ENCODE results near the gene YWHAH.

The YWHAH gene

DNA sequence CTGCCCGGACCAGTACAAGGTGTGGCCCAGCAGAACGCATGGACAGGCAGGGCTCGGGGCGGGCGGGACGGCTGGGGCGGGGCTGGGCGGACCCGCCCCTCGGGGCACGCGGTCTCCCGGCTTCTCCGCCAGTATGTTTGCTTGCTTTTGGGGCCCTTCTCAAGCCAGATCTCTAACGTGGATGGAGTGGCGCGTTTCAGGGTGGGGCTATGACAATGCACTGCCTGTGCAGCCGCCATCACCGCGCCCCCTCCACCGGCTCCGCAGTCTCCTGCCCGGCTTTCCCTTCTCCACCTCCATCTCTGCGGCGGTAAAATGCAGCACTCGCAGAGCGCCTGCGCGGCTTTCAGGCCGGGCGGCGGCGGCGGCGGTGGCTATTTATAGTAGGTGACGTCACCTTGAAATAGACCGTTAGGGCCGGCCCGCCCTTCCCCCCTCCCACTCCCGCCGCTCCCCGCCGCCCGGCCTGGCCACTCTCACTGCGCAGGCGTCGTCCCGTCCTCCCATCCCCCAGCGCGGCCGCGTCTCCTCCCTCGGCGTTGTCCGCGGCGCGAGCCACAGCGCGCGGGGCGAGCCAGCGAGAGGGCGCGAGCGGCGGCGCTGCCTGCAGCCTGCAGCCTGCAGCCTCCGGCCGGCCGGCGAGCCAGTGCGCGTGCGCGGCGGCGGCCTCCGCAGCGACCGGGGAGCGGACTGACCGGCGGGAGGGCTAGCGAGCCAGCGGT, at the start of gene YWHAH:
Gene YWHAH (plus strand): TSS at position 558 of the 722 bp plus-strand sequence. CDS start 199 bp downstream, outside the sequence.
- DNase-seq, result peak; percentile 65

DNA sequence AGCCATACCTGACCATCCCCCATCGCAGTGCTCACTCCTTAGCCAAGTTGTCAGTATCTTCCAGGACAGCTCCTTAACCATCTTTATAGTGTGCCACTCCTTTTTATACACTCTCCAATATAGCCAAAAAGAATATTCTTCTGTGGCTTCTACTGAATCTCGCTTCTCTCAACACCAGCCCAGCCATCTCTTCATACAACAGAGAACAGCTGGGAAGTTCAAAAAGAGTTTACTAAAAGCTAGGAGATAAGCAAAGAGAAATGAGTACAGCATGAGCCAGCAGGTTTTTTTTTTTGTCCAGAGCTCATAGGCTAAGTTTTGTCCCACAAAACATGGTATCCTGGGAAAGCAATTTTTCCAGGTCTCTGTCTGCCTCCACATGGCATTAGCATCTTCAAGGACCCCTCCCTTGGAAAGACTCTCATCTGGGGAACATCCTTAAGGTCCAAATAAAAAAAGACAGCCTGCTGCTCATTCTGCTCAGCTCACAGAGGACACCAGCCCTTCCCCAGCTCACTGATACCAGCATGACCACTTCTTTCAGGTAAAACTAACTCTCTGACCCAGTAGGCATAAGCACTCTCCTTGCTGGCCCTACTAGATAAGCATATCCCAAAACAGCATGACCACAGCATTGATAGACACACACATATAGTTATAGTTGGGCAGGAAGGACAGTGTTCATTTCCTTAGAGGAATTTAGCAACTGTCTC, 48.8 kb upstream of the YWHAH start:
- DNase-seq, result no peak

DNA sequence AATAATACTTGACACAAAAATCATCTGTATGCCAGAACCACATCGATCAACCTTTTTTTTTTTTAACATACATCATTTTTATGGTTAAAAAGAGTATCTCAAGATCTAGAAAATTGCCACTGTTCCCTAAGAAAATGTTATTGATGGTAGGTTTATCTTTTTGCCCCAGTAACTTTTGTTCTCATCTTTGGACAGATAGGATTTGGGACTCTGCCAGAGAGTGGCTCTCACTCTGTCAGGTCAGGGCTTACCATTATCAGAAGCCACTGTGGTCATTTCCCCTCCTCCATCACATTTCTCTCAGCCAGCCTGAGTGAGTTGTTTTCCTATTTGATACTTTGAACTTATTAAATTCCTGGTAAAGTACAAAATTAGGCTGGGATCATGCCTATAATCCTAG, 47.9 kb upstream of the YWHAH start:
- no peak for DNase-seq

DNA sequence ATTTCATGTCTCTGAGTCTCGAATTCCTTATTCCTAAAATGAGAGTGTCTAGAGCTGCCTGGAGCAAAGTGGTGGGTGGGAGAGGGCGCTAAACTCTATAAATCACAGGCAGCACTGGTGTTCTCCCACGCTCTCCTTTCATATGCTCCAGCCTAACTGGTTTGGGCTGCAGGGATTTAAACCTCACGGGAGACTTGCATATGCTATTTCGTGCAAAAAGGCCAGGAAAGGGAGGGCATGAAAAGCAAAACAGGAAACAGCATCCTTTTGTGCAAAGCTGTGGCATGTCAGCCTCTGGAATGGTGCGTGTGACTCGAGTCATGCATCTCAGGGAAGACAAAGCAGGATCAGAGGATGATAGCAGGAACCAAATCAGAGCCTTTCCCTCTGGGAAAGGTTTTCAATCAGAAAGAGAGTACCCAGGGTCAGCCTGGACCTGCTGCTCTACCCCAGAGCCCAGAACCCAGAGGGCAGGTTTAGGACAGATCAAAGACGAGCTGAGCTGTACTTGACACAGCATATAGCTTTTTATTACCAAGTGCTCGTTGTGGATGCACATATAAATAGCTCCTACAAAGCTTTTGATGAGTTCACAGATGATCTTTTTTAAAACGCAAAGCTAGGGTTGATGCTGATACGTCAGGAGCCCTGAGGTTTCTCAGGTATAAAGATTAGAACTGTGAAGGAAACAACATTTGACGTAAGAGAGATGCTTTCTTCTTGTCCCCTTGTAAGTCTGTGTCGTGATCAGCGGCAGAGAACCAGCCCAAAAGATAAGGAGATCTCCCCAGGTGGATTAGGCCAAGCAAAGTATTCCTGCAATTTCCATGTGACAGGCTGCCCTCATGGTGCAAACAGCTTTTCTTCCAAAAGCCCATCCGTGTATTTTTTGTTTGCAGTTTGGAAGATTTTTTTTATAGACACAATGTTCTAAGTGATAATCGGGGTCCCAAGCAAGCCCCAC, 46.2 kb upstream of the YWHAH start:
- DNase-seq, result no peak

DNA sequence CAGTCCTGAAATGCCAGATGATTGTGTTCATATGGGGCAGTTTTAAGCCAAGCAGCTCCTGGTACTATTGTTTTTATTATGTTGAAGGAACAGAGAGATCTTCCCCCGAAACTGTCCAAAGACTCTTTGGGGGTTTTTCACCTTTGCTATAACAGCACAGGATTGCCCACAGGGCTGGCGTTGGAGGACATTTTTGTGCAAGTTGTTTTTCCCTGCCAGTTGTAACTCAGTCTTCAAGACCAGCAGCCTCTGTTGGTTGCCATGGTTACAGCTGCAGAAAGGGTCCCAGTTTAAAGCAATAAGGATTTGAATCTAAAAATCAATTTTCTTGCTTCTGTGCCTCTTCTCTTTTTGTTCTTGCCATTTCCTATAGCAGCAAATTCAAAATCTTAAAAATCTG, 45.4 kb upstream of the YWHAH start:
- no peak for DNase-seq

DNA sequence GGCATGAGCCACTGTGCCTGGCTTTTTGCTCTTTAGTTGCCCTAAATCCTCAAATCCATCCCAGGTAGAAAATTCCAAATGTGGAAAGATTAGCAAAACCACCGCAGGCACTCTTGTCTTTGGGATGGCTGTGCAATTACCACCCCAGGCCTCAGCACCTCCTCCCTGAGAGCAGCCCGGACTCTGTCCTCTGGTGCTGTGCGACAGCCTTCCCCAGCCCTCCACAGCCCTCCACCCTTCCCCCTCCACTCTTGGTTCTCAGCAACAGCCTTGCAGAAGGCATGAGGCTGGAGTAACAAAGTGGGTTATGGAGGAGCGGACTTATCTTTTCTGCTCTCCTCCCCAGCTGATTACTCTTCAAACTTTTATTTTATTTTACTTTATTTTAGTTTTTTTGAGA, 44.7 kb upstream of the YWHAH start:
- no peak for DNase-seq

DNA sequence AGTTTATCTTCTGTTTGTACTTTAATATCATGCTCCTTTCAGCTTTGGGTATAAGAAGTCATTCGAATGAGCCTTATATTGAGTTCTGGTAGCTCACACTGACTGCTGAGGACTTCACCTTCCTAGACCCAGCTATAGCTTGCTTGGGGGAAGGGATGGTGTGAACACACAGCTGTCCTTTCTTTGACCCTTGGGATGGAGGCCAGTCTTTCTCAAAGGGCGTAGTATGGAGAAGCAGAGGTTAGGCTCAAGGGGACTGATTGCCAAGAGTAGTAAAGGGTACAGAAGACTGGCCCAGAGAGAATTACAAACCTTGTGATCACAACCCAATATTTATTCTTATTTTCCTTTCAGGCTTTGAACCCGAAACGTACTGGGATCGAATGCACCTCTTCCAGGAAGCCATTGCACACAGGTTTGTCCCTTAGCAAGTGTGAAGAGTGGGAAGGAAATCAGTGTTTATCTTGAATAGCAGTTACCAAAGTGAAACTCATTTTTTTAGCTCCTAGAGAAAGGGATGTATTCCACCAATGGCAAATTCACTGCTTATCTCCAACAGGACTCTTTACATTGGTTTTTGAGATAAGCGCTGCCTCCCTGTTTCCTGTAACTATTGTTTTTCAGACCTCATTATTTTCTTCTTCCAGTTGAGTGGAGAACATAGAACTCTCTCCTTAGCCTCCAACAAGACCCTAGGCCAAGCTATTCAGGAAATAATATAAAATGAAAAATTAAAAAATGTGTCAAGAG, 42.8 kb upstream of the YWHAH start:
- DNase-seq, result no peak

DNA sequence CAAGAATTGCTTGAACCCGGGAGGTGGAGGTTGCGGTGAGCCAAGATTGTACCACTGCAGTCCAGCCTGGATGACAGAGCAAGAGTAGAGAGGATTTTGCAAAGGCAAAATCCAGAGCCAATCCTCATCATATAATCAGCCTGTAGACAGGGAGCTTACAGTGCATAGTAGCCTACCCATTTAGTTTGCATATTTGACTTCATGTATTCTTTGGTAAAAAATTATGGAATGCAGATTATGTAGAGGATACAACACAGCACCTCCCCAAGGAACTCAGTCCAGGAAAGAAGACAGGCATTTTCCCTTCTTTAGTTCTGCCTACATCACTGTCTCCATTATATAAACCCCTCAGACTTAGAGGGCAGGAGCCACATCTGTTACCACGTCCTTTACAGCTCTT, 39.7 kb upstream of the YWHAH start:
- DNase-seq, result no peak

DNA sequence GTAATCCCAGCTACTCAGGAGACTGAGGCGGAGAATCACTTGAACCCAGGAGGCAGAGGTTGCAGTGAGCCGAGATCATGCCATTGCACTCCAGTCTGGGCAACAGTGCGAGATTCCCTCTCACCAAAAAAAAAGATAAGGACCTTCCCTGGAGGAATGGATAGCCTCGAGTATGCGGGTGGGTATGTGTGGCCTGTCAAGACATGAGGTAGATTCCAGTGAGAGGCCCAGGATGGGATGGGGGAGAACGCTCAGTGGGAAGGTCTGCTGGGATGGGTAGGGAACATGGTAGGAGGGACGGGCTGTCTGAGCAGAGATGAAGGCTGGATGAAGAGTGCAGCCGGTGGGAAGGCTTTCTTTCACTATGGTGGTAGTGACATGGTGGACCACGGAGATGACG, 39.0 kb upstream of the YWHAH start:
- no peak for DNase-seq

DNA sequence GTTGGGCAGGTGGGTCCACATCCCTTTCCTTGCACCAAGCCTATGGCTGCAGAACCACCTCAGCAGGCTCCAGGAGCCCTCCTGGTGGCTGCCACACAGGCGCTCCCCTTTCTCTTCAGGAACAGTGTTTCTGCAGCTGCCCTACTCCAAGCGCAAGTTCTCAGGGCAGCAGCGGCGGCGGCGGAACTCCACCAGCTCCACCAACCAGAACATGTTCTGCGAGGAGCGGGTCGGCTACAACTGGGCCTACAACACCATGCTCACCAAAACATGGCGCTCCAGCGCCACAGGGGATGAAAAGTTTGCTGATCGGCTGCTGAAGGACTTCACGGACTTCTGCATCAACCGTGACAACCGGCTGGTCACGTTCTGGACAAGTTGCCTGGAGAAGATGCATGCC, 38.2 kb upstream of the YWHAH start:
- DNase-seq, result no peak

DNA sequence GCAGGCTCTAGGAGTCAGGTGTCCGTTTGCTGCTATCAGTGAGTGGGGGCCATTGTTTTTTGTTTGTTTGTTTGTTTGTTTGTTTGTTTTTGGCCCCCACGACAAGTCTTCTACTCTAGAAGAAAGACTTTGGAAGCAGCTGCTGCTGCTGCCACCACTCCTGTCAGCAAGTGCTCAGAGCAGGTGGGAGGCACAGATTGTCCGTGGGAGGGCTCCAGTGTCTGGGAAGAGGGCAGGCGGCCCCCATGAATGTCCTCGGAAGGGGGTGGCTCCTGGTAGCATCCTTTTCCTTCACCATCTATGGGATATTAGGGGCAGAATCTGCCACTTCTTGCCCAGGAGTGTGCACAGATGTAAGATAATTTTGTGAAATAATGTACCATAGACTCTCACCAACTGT, 37.8 kb upstream of the YWHAH start:
- DNase-seq, result no peak

DNA sequence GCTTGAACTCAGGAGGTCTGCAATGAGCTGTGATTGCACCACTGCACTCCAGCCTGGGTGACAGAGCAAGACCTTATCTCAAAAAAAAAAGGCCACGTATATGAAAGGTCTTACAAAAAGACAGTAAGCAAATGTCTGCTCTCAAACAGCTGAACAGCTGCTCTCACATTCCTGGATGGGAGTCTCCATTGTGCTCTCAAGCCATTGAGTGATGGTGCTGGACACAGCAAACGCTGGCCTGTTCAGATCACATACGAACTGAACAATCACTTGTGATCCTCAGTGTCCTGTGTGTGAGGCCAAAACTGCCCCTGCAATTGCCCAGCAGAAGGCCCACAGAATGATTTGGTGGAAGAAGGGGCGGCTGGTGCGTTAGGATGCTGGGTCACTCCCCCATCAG, 34.4 kb upstream of the YWHAH start:
- no peak for DNase-seq

DNA sequence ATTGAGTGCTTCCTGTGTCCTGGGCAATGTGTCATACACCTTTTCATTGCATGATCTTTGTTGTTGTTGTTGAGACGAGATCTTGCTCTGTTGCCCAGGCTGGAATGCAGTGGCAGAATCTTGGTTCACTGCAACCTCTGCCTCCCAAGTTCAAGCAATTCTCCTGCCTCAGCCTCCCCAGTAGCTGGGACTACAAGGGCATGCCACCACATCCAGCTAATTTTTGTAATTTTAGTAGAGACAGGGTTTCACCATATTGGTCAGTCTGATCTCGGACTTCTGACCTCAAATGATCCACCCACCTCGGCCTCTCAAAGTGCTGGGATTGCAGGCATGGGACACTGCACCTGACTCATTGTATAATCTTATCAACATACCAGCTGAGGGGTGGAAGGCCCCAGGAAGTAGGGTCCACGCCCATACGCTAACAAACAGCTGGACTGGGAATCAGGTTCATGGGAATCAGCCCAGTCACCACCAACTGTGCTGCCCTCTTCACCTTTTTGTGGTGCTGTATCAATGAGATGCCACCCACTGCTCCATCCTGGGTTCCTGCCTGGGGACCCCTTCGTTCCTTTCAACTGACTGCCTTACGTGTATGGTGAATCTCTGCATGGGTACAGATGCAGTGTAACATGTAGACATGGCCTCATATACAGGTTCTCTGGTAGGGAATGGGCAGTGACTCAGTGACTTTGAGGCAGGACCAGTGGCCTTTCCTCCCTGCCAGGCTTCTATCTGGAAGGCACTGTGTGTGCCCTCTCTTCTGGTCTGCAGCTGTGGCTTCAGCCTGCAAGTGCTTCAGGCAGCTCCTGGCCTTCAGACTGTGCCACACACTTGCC, 32.5 kb upstream of the YWHAH start:
- DNase-seq, result no peak

DNA sequence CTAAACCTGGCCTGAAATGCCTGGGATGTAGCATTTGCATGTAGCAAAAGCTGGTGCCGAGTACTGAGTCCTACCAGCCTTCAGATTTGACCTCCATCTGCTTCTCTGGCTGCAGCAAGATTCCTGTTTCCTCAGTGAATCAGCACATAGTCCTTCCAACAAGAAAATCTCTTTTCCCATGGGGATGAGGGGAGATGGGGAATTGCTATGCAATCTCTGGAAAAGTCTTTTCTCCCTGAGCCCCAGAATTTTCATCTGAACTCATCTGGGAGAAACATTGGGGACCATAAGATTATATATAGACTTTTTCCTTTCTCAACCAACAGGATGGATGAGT, 32.0 kb upstream of the YWHAH start:
- DNase-seq, result no peak

DNA sequence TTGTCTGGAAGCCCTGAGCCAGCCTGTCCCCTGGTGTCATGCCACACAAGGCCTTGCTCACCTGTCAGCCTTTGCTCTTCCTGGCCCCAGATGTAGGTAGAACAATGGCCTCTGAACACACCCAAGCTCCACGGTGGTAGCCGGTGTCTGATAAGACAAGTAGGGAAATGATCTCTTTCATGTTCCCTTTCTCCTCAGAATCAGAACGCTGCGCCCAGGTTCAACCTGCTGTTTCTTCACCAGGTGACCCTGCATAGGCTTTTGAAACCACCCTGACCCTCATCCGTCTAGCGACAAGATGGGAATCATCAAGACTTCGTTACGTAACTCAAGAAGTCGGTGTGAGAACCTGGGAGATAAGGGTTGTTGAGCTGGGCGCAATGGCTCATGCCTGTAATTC, 28.7 kb upstream of the YWHAH start:
- no peak for DNase-seq

DNA sequence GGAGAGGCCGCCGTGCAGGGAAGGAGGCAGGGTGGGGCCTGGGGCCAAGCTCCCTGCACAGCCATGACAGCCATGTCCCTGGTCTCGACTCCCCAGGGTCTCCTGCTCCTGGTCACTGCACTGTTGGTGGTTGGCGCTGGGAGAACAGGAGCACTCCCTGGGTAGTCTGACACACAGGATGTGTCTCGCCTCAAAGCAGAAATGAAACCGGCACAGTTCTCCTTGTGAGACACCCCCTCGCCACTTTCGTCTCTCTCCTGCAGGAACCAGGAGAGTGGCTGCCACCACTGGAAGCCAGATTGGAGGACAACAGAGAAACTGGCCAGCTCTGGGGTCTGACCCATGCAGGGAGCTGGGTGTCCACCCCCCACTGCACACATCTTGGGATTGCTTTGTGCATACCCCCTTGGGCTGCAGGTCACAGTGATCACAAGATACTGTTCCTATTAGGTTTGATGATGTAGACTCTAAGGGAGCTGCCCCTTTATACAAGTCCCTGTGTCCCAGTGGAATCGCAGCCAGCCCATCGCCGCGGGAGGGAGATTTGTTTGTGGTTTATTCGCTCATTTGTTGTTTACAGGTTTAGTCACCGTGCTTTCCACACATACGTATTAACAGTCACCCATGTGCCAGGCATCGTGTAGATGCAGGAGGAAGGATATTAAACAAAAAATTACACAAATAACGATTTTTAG, 27.0 kb upstream of the YWHAH start:
- DNase-seq, result no peak

DNA sequence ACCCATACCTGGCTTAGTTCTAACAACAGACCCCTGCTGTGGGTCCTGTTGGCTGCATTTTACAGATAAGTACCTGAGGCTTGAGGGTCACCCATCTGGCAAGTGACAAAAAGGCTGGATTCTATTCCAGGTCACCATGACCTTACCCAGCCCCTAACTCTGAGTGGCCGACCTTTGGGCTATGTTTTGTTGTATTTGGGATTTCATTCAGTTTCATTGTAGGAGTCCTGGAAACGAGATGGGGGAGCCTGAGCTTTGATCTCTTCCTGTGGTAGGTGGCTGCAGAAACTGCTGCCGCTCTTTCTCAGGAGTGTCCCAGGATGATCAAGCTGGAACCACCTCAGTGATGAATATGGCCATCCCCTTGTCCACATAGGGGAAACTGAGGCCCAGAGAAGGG, 24.6 kb upstream of the YWHAH start:
- DNase-seq, result no peak

DNA sequence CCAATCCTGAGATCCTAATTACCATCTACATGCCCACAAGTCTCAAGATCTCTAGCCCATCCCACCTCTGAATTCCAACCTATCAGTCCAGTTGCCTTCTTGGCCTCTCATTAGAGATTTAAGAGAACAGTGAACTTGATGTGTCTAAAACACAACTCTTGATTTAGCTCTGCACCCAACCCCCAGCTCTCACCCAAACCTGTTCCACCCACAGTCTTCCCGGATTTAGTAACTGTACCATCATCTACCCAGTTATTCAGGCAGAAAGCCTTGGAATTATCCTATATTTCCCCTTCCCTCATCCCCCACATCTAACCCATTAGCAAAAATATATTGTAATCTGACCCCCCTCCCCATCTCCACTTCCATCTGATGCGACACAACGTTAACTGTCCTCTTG, 24.0 kb upstream of the YWHAH start:
- no peak for DNase-seq

DNA sequence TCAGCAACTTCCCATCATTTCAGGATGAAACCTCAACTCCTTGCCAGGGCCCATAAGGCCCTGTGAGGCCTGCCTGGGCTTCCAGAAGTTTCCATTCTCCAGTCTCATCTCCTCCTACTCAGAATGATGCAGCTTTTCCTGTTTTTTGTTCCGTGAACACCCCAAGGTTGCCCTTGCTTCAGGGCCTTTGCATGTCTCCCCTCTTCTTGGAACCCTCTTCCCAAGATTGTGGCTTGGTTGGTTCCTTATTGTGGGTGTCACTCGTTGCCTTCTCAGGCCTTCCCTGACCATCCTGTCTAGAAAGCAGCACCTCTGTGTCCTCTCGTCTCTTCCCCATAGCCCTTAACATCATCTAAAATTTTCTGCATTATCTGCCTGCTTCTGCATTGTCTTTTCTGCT, 23.2 kb upstream of the YWHAH start:
- DNase-seq, result no peak

DNA sequence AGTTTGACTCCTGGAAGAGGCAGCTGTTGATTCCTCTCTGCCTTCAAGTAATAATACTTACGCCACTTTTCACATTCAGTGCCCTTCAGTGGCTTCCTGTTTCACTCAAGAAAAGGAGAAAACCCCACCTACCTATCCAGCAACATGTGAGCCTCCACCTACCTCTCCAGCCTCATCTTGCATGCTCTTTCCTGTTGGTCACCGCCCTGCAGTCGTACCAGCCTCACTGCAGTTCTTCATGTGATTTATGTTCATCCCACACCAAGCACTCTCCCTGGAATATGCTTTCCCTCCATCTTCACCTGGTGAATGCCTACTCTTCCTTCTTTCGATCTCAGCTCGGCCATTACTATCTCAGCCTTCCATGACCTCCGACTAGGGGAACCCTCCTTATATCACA, 21.8 kb upstream of the YWHAH start:
- no peak for DNase-seq

DNA sequence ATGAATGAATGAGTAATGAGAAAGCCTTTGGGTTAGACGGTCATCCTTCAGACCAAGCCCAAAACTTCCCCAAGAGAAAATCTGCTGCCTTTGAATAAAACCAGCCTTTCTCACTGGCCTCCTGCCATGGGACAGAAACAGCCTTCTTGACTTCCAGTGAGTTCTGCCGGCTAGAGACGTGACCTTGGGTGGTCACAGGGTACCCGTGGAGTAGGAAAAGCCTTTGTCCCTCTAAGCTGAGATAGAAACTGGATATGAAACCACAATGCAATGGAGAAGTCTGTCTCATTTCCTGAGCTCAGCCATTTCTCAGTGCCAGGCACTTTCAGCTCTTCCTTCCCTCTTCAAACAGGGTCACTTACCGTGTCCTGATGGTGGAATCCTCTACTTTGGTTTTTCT, 21.2 kb upstream of the YWHAH start:
- no peak for DNase-seq
